Measurements from ENCODE around the gene SH2D3A.

Gene SH2D3A

GRCh38 chr19:6790194-6791128 is 23.2 kb upstream of the SH2D3A start:
- H3K4me3 ChIP-seq (ENCODE audit: low read depth, low read length) = no peak overlapping the region
- DNase-seq (ENCODE audit: low read depth) = no peak
- no peak for TF ChIP-seq CTCF (IDR thresholded peaks at IDR 0.05; ENCODE audit: low read depth, low read length, missing control alignments)

GRCh38 chr19:6788896-6789295 is 21.7 kb upstream of the SH2D3A start:
- no peak for DNase-seq (ENCODE audit: low read depth)
- H3K4me3 ChIP-seq (ENCODE audit: low read depth, low read length) = no peak overlapping the region
- no peak for TF ChIP-seq CTCF (IDR thresholded peaks at IDR 0.05; ENCODE audit: low read depth, low read length, missing control alignments)

GRCh38 chr19:6787393-6787792 is 20.2 kb upstream of the SH2D3A start:
- no peak overlapping the region for H3K4me3 ChIP-seq (ENCODE audit: low read depth, low read length)
- no peak for TF ChIP-seq CTCF (IDR thresholded peaks at IDR 0.05; ENCODE audit: low read depth, low read length, missing control alignments)
- no peak for DNase-seq (ENCODE audit: low read depth)

GRCh38 chr19:6779206-6779605 is 12.0 kb upstream of the SH2D3A start:
- no peak for TF ChIP-seq CTCF (IDR thresholded peaks at IDR 0.05; ENCODE audit: low read depth, low read length, missing control alignments)

GRCh38 chr19:6778386-6778785 is 11.2 kb upstream of the SH2D3A start:
- no peak for TF ChIP-seq CTCF (IDR thresholded peaks at IDR 0.05; ENCODE audit: low read depth, low read length, missing control alignments)
- no peak for DNase-seq (ENCODE audit: low read depth)

More at GRCh38 chr19:6779206-6779605, 12.0 kb upstream of the SH2D3A start:
- no peak for DNase-seq (ENCODE audit: low read depth)
- H3K4me3 ChIP-seq (ENCODE audit: low read depth, low read length) = no peak overlapping the region

GRCh38 chr19:6777434-6777833 is 10.2 kb upstream of the SH2D3A start:
- no peak for DNase-seq (ENCODE audit: low read depth)
- no peak overlapping the region for H3K4me3 ChIP-seq (ENCODE audit: low read depth, low read length)
- no peak for TF ChIP-seq CTCF (IDR thresholded peaks at IDR 0.05; ENCODE audit: low read depth, low read length, missing control alignments)

More at GRCh38 chr19:6778386-6778785, 11.2 kb upstream of the SH2D3A start:
- H3K4me3 ChIP-seq (ENCODE audit: low read depth, low read length) = no peak overlapping the region; the same call in 1 of the 2 replicates
